ENCODE measurements around the gene RAI14.

GRCh38 chr5:34686762-34687268 lies 30.7 kb downstream of the RAI14 start:
- TF ChIP-seq CTCF (IDR thresholded peaks at IDR 0.05 in 4 of 5, conservative IDR thresholded peaks at IDR 0.05 in 1 of 5), result no peak
- TF ChIP-seq POLR2A (IDR thresholded peaks at IDR 0.05), result no peak
